ENCODE measurements around the gene PACRG. TPM values are rescaled to one million over a fixed set of nuclear protein-coding genes. Genes with fewer than 3 reads are reported as not detected.

PACRG gene
- total and polyA plus RNA-seq, 2 of the 8 experiments (the other 6 are each of a cell fraction or from before 2014, with no cell fraction given): 0.44 to 0.54 TPM

DNA sequence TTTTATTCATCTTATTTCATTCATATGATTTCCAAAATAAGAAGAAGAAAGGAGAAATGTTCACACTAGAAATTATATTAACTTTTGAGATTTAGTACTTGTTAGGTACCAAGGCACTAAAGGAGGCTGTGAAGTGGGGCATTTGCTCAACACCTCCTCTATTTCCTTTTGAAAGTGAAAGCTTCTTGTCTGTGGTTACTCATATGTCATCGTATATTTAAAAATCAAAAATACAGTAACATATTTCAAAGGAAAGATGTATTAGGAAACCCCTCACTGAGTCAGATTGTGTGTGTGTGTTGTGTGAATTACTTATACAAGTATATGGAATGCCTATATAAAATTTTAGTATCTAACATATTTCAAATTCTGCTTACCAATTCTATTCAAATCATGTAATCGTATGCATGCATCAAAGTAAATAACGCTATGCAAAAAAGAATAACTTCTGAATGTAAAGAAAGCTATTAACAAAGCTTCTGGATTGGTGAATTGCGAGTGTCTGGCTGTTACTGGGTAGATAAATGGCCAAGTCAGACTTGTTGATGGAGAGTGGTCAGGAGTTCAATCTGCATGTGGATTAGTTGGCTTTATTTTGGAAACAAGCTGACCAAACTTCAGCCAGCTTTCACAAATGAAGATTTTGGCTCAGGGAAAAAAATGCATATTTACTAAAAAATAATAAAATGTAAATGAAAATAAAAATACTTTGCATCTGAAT, 70.9 kb downstream of the PACRG start (continued):
- TF ChIP-seq, protein P1, sequence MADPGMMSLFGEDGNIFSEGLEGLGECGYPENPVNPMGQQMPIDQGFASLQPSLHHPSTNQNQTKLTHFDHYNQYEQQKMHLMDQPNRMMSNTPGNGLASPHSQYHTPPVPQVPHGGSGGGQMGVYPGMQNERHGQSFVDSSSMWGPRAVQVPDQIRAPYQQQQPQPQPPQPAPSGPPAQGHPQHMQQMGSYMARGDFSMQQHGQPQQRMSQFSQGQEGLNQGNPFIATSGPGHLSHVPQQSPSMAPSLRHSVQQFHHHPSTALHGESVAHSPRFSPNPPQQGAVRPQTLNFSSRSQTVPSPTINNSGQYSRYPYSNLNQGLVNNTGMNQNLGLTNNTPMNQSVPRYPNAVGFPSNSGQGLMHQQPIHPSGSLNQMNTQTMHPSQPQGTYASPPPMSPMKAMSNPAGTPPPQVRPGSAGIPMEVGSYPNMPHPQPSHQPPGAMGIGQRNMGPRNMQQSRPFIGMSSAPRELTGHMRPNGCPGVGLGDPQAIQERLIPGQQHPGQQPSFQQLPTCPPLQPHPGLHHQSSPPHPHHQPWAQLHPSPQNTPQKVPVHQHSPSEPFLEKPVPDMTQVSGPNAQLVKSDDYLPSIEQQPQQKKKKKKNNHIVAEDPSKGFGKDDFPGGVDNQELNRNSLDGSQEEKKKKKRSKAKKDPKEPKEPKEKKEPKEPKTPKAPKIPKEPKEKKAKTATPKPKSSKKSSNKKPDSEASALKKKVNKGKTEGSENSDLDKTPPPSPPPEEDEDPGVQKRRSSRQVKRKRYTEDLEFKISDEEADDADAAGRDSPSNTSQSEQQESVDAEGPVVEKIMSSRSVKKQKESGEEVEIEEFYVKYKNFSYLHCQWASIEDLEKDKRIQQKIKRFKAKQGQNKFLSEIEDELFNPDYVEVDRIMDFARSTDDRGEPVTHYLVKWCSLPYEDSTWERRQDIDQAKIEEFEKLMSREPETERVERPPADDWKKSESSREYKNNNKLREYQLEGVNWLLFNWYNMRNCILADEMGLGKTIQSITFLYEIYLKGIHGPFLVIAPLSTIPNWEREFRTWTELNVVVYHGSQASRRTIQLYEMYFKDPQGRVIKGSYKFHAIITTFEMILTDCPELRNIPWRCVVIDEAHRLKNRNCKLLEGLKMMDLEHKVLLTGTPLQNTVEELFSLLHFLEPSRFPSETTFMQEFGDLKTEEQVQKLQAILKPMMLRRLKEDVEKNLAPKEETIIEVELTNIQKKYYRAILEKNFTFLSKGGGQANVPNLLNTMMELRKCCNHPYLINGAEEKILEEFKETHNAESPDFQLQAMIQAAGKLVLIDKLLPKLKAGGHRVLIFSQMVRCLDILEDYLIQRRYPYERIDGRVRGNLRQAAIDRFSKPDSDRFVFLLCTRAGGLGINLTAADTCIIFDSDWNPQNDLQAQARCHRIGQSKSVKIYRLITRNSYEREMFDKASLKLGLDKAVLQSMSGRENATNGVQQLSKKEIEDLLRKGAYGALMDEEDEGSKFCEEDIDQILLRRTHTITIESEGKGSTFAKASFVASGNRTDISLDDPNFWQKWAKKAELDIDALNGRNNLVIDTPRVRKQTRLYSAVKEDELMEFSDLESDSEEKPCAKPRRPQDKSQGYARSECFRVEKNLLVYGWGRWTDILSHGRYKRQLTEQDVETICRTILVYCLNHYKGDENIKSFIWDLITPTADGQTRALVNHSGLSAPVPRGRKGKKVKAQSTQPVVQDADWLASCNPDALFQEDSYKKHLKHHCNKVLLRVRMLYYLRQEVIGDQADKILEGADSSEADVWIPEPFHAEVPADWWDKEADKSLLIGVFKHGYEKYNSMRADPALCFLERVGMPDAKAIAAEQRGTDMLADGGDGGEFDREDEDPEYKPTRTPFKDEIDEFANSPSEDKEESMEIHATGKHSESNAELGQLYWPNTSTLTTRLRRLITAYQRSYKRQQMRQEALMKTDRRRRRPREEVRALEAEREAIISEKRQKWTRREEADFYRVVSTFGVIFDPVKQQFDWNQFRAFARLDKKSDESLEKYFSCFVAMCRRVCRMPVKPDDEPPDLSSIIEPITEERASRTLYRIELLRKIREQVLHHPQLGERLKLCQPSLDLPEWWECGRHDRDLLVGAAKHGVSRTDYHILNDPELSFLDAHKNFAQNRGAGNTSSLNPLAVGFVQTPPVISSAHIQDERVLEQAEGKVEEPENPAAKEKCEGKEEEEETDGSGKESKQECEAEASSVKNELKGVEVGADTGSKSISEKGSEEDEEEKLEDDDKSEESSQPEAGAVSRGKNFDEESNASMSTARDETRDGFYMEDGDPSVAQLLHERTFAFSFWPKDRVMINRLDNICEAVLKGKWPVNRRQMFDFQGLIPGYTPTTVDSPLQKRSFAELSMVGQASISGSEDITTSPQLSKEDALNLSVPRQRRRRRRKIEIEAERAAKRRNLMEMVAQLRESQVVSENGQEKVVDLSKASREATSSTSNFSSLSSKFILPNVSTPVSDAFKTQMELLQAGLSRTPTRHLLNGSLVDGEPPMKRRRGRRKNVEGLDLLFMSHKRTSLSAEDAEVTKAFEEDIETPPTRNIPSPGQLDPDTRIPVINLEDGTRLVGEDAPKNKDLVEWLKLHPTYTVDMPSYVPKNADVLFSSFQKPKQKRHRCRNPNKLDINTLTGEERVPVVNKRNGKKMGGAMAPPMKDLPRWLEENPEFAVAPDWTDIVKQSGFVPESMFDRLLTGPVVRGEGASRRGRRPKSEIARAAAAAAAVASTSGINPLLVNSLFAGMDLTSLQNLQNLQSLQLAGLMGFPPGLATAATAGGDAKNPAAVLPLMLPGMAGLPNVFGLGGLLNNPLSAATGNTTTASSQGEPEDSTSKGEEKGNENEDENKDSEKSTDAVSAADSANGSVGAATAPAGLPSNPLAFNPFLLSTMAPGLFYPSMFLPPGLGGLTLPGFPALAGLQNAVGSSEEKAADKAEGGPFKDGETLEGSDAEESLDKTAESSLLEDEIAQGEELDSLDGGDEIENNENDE (IDR thresholded peaks at IDR 0.05; ENCODE audit: insufficient replicate concordance, low read length): no peak
- TF ChIP-seq GTF2F1 (IDR thresholded peaks at IDR 0.05; ENCODE audit: borderline replicate concordance, low read depth, low read length): no peak
- TF ChIP-seq, protein P2, sequence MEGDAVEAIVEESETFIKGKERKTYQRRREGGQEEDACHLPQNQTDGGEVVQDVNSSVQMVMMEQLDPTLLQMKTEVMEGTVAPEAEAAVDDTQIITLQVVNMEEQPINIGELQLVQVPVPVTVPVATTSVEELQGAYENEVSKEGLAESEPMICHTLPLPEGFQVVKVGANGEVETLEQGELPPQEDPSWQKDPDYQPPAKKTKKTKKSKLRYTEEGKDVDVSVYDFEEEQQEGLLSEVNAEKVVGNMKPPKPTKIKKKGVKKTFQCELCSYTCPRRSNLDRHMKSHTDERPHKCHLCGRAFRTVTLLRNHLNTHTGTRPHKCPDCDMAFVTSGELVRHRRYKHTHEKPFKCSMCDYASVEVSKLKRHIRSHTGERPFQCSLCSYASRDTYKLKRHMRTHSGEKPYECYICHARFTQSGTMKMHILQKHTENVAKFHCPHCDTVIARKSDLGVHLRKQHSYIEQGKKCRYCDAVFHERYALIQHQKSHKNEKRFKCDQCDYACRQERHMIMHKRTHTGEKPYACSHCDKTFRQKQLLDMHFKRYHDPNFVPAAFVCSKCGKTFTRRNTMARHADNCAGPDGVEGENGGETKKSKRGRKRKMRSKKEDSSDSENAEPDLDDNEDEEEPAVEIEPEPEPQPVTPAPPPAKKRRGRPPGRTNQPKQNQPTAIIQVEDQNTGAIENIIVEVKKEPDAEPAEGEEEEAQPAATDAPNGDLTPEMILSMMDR (IDR thresholded peaks at IDR 0.05; ENCODE audit: control extremely low read depth in 1 of 3, insufficient read depth in 1 of 3, low read depth in 1 of 3, low read length in 3 of 3): no peak
- TF ChIP-seq SAP30 (IDR thresholded peaks at IDR 0.05; ENCODE audit: insufficient read depth, insufficient replicate concordance, low read length): no peak
- TF ChIP-seq RXRA (IDR thresholded peaks at IDR 0.05; ENCODE audit: insufficient read depth, low read depth, low read length): no peak
